Naive thymus-derived CD4-positive, alpha-beta T cell (primary cell): ENCODE data around the gene NRGN. TPM values are rescaled to one million over a fixed set of nuclear protein-coding genes. Genes with fewer than 3 reads are reported as not detected.

Experiments used
- ATAC-seq: fragments of 150-1000 bp; cut with Tn5 transposase; 2 replicates; pipeline ENCODE4 v1.10.0; 2021; ENCODE audit warnings: mild to moderate bottlenecking, moderate library complexity
- CTCF ChIA-PET: fragments of 350-600 bp; sonication (Branson Sonifier 250); formaldehyde crosslinking; loops from one replicate; lab custom pipeline; 2021; ENCODE audit warnings: antibody characterized with exemption; lab: Charles Lee
- POLR2A ChIA-PET: fragments of 350-600 bp; sonication (Branson Sonifier 250); formaldehyde crosslinking; loops from one replicate; lab custom pipeline; 2021; ENCODE audit warnings: antibody characterized with exemption, inconsistent platforms; lab: Charles Lee
- DNase-seq, 9 donors: peaks; one replicate each; pipeline versions ENCODE4 v3.0.0 to v3.0.0-alpha.2; 2020 to 2022; ENCODE audit warnings: mixed read lengths in 1 of 9
- H3K27ac ChIP-seq: one replicate; pipeline ENCODE4 v1.7.0; 2013; ENCODE audit warnings: mild to moderate bottlenecking, low read depth, low read length, moderate library complexity
- H3K27me3 ChIP-seq, 2 donors: one replicate each; pipeline ENCODE4 v1.7.0; 2013; ENCODE audit warnings: low read length in 2 of 2, mild to moderate bottlenecking in 2 of 2, moderate library complexity in 2 of 2; ENCODE audit not compliant: control insufficient read depth in 2 of 2, insufficient read depth in 2 of 2
- H3K36me3 ChIP-seq, 3 experiments: 1 replicate in 2 of 3; 2 replicates in 1 of 3; pipeline ENCODE4 v1.7.0; 2013; ENCODE audit warnings: low read length in 3 of 3, mild to moderate bottlenecking in 3 of 3, moderate library complexity in 1 of 3; ENCODE audit not compliant: insufficient read depth in 3 of 3, control insufficient read depth in 2 of 3
- H3K4me1 ChIP-seq, 2 donors: one replicate each; pipeline ENCODE4 v1.7.0; 2013; ENCODE audit warnings: low read length in 2 of 2, mild to moderate bottlenecking in 2 of 2, moderate library complexity in 1 of 2; ENCODE audit not compliant: control insufficient read depth in 2 of 2, insufficient read depth in 2 of 2
- H3K4me3 ChIP-seq: 2 replicates; pipeline ENCODE4 v1.7.0; 2013; ENCODE audit warnings: mild to moderate bottlenecking, low read length
- H3K9me3 ChIP-seq, 3 experiments: 1 replicate in 2 of 3; 2 replicates in 1 of 3; pipeline ENCODE4 v1.7.0; 2013; ENCODE audit warnings: low read length in 3 of 3; ENCODE audit not compliant: control insufficient read depth in 2 of 3
- H3K27ac Mint-ChIP-seq, 9 donors: one replicate each; pipeline ENCODE4 v1.8.0; 2020 to 2022; ENCODE audit warnings: mixed read lengths in 9 of 9, mild to moderate bottlenecking in 8 of 9, moderate library complexity in 5 of 9, inconsistent platforms in 2 of 9
- H3K27me3 Mint-ChIP-seq, 5 donors: one replicate each; pipeline ENCODE4 v1.8.0; 2021 to 2022; ENCODE audit warnings: mixed read lengths in 5 of 5, mild to moderate bottlenecking in 1 of 5
- H3K36me3 Mint-ChIP-seq, 5 donors: one replicate each; pipeline ENCODE4 v1.8.0; 2020 to 2022; ENCODE audit warnings: mixed read lengths in 5 of 5, mild to moderate bottlenecking in 3 of 5, inconsistent platforms in 1 of 5
- H3K4me1 Mint-ChIP-seq, 7 donors: one replicate each; pipeline ENCODE4 v1.8.0; 2020 to 2022; ENCODE audit warnings: mixed read lengths in 7 of 7, mild to moderate bottlenecking in 3 of 7, inconsistent platforms in 1 of 7
- H3K4me3 Mint-ChIP-seq, 10 donors: one replicate each; pipeline ENCODE4 v1.8.0; 2020 to 2022; ENCODE audit warnings: mild to moderate bottlenecking in 10 of 10, mixed read lengths in 10 of 10, moderate library complexity in 6 of 10, inconsistent platforms in 2 of 10
- H3K9me3 Mint-ChIP-seq, 11 donors: one replicate each; pipeline ENCODE4 v1.8.0; 2020 to 2022; ENCODE audit warnings: mixed read lengths in 11 of 11, mild to moderate bottlenecking in 4 of 11, inconsistent platforms in 1 of 11, moderate library complexity in 1 of 11
- intact Hi-C, 2 donors: fragments of 100-400 bp; cut with micrococcal nuclease; formaldehyde crosslinking; loops; one replicate each; pipeline ENCODE4 v1.15.1; 2023
- polyA plus RNA-seq, 2 donors: library from polyadenylated mRNA; unstranded; fragments of 300-500 nt; fragmentation: Illumina TruSeq; gene quantifications; one replicate each; pipeline ENCODE4 v1.2.3, GENCODE V29; 2021
- total RNA-seq, 6 experiments: library from RNA in 5 of 6; stranded (reverse) in 5 of 6; gene quantifications; 1 replicate in 5 of 6; 2 replicates in 1 of 6; pipeline ENCODE4 v1.2.3 and lab custom pipeline; 2021 to 2026

NRGN gene
- total and polyA plus RNA-seq, 7 experiments from 2014 or later = 1.2 to 48.7 (median 4.9) TPM; not detected in 2

GRCh38 chr11:124778281-124778680 is 38.5 kb downstream of the NRGN start:
- Mint-ChIP-seq H3K4me1 (peaks cover 9 to 40% (median 33%) of the 10 kb centered on the region in 7 donors), H3K27ac (peak overlapping the region in 3 of 9 donors; percentile 16 to 61 (median 30)), H3K27me3 (no peaks in the 10 kb centered on the region), H3K4me3 (no peak overlapping the region), H3K36me3 (peaks cover 0 to 31% (median 15%) of the 10 kb centered on the region in 5 donors), H3K9me3 (peaks cover 0 to 4% (median 0%) of the 10 kb centered on the region in 11 donors)
- no peak for DNase-seq
- Histone ChIP-seq H3K27ac (no peak overlapping the region), H3K36me3 (no peaks in the 10 kb centered on the region), H3K4me3 (no peak overlapping the region), H3K27me3 (no peaks in the 10 kb centered on the region), H3K4me1 (peaks cover 0 to 15% of the 10 kb centered on the region in 2 donors), H3K9me3 (no peaks in the 10 kb centered on the region)
- intact Hi-C loops = no loop called here
- CTCF ChIA-PET = interaction anchor here (1.3 to 1.7 kb wide), 3 partner anchors 15 to 109 kb away, joined by 3 to 4 read pairs (median 4); no protein-coding TSS in a partner anchor
- ATAC-seq = no peak
- POLR2A ChIA-PET = interaction anchor here (1.4 kb wide), 1 partner anchor 14 kb away, joined by 6 read pairs; no protein-coding TSS in a partner anchor

- ChIA-PET CTCF (interaction anchor here (1.1 to 1.7 kb wide), 3 partner anchors 16 to 110 kb away, joined by 3 to 4 read pairs (median 3); partner anchors contain the start of gene MSANTD2), POLR2A (interaction anchor here (0.7 kb wide), 1 partner anchor 12 kb away, joined by 3 read pairs; no protein-coding TSS in a partner anchor)
- Histone ChIP-seq H3K4me1 (peaks cover 0 to 15% of the 10 kb centered on the region in 2 donors), H3K9me3 (no peaks in the 10 kb centered on the region), H3K27ac (no peak overlapping the region), H3K4me3 (no peak overlapping the region), H3K27me3 (no peaks in the 10 kb centered on the region), H3K36me3 (no peaks in the 10 kb centered on the region)
- Mint-ChIP-seq H3K36me3 (peaks cover 0 to 28% (median 15%) of the 10 kb centered on the region in 5 donors), H3K27me3 (no peaks in the 10 kb centered on the region), H3K27ac (peak overlapping the region in 1 of 9 donors; percentile 19), H3K4me1 (peaks cover 9 to 42% (median 33%) of the 10 kb centered on the region in 7 donors), H3K9me3 (peaks cover 0 to 4% (median 0%) of the 10 kb centered on the region in 11 donors), H3K4me3 (no peak overlapping the region)
- no peak for ATAC-seq
- intact Hi-C loops = no loop called here
- no peak for DNase-seq
Observed at GRCh38 chr11:124779568-124779967, 39.8 kb downstream of the NRGN start.

GRCh38 chr11:124783002-124783401 is 43.3 kb downstream of the NRGN start:
- intact Hi-C loops = no loop called here
- Histone ChIP-seq H3K36me3 (no peaks in the 10 kb centered on the region), H3K4me1 (peaks cover 0 to 5% of the 10 kb centered on the region in 2 donors), H3K9me3 (no peaks in the 10 kb centered on the region), H3K27me3 (no peaks in the 10 kb centered on the region), H3K27ac (no peak overlapping the region), H3K4me3 (no peak overlapping the region)
- ChIA-PET CTCF (interaction anchor here (0.6 to 2.0 kb wide), 3 partner anchors 19 to 140 kb away, joined by 3 to 8 read pairs (median 6); no protein-coding TSS in a partner anchor), POLR2A (no interaction called here)
- Mint-ChIP-seq H3K9me3 (no peaks in the 10 kb centered on the region), H3K27ac (no peak overlapping the region), H3K27me3 (no peaks in the 10 kb centered on the region), H3K4me1 (peaks cover 0 to 29% (median 14%) of the 10 kb centered on the region in 7 donors), H3K4me3 (no peak overlapping the region), H3K36me3 (peaks cover 0 to 12% (median 6%) of the 10 kb centered on the region in 5 donors)
- no peak for DNase-seq
- ATAC-seq = no peak

- Histone ChIP-seq H3K9me3 (no peaks in the 10 kb centered on the region), H3K27ac (no peak overlapping the region), H3K27me3 (no peaks in the 10 kb centered on the region), H3K36me3 (no peaks in the 10 kb centered on the region), H3K4me3 (no peak overlapping the region), H3K4me1 (no peaks in the 10 kb centered on the region)
- Mint-ChIP-seq H3K4me3 (no peak overlapping the region), H3K4me1 (peaks cover 0 to 21% (median 7%) of the 10 kb centered on the region in 7 donors), H3K27ac (no peak overlapping the region), H3K9me3 (no peaks in the 10 kb centered on the region), H3K27me3 (no peaks in the 10 kb centered on the region), H3K36me3 (peaks cover 0 to 4% (median 3%) of the 10 kb centered on the region in 5 donors)
- ATAC-seq = no peak
- ChIA-PET CTCF (interaction anchor here (0.9 to 2.0 kb wide), 2 partner anchors 10 to 115 kb away, joined by 4 to 6 read pairs; no protein-coding TSS in a partner anchor), POLR2A (no interaction called here)
- DNase-seq = no peak
- intact Hi-C loops = no loop called here
Observed at GRCh38 chr11:124784051-124784450, 44.3 kb downstream of the NRGN start.

- no peak overlapping the region for H3K4me3 ChIP-seq
- H3K27me3 Mint-ChIP-seq = no peaks in the 10 kb centered on the region
- no peaks in the 10 kb centered on the region for H3K27me3 ChIP-seq
- H3K4me3 Mint-ChIP-seq = no peak overlapping the region
- no peak for ATAC-seq
- peaks cover 13 to 39% (median 31%) of the 10 kb centered on the region in 7 donors for H3K4me1 Mint-ChIP-seq
- ChIA-PET CTCF (interaction anchor here (0.9 to 1.6 kb wide), 4 partner anchors 10 to 120 kb away, joined by 3 to 5 read pairs (median 3); no protein-coding TSS in a partner anchor), POLR2A (no interaction called here)
- H3K27ac ChIP-seq = no peak overlapping the region
- H3K36me3 Mint-ChIP-seq = no peaks in the 10 kb centered on the region
- intact Hi-C loops = no loop called here
- H3K27ac Mint-ChIP-seq = no peak overlapping the region
- no peaks in the 10 kb centered on the region for H3K9me3 Mint-ChIP-seq
- DNase-seq = no peak
- no peaks in the 10 kb centered on the region for H3K4me1 ChIP-seq
- no peaks in the 10 kb centered on the region for H3K36me3 ChIP-seq
- H3K9me3 ChIP-seq = no peaks in the 10 kb centered on the region
Observed at GRCh38 chr11:124788521-124788920, 48.8 kb downstream of the NRGN start.

- Mint-ChIP-seq H3K36me3 (no peaks in the 10 kb centered on the region), H3K4me1 (peaks cover 13 to 39% (median 31%) of the 10 kb centered on the region in 7 donors), H3K4me3 (peak overlapping the region in 1 of 10 donors; percentile 21), H3K9me3 (no peaks in the 10 kb centered on the region), H3K27ac (peak overlapping the region in 1 of 9 donors; percentile 1), H3K27me3 (no peaks in the 10 kb centered on the region)
- H3K4me3 ChIP-seq = no peak overlapping the region
- no peaks in the 10 kb centered on the region for H3K4me1 ChIP-seq
- no peak for DNase-seq
- no peaks in the 10 kb centered on the region for H3K9me3 ChIP-seq
- H3K27me3 ChIP-seq = no peaks in the 10 kb centered on the region
- H3K36me3 ChIP-seq = no peaks in the 10 kb centered on the region
- intact Hi-C loops = loop anchor here in 1 of 2 donors (2.0 kb wide), 1 partner anchor 15 kb away; no protein-coding TSS in a partner anchor
- ATAC-seq = no peak
- no peak overlapping the region for H3K27ac ChIP-seq
- CTCF ChIA-PET = interaction anchor here (0.7 to 5.4 kb wide), 2 partner anchors 122 to 171 kb away, joined by 3 to 51 read pairs; no protein-coding TSS in a partner anchor
- POLR2A ChIA-PET = no interaction called here
Observed at GRCh38 chr11:124791626-124792341, 52.0 kb downstream of the NRGN start.
